Effector memory CD4-positive, alpha-beta T cell (primary cell): Measurements from ENCODE around the gene KCTD15.

Source experiments
- DNase-seq, 3 donors: peaks; one replicate each; pipeline ENCODE4 v3.0.0-alpha.2; 2020
- H3K27ac ChIP-seq: 2 replicates; pipeline ENCODE4 v1.7.0; 2013; ENCODE audit warnings: mild to moderate bottlenecking, low read length, moderate library complexity; ENCODE audit not compliant: insufficient read depth, poor library complexity, severe bottlenecking
- H3K27me3 ChIP-seq: replicated peaks from 2 replicates; pipeline ENCODE4 v1.7.0; 2013; ENCODE audit warnings: mild to moderate bottlenecking, low read length; ENCODE audit not compliant: insufficient read depth, control insufficient read depth, poor library complexity, severe bottlenecking
- H3K36me3 ChIP-seq: 2 replicates; pipeline ENCODE4 v1.7.0; 2013; ENCODE audit warnings: mild to moderate bottlenecking, low read length, moderate library complexity; ENCODE audit not compliant: control insufficient read depth, insufficient read depth
- H3K4me1 ChIP-seq: 2 replicates; pipeline ENCODE4 v1.7.0; 2013; ENCODE audit warnings: low read length, mild to moderate bottlenecking; ENCODE audit not compliant: control insufficient read depth, insufficient read depth, poor library complexity, severe bottlenecking
- H3K4me3 ChIP-seq: 2 replicates; pipeline ENCODE4 v1.7.0; 2013; ENCODE audit warnings: low read length, low read depth, mild to moderate bottlenecking; ENCODE audit not compliant: insufficient read depth, poor library complexity, severe bottlenecking
- H3K9me3 ChIP-seq: 2 replicates; pipeline ENCODE4 v1.7.0; 2013; ENCODE audit warnings: mild to moderate bottlenecking, low read length, moderate library complexity; ENCODE audit not compliant: control insufficient read depth

Gene KCTD15

GRCh38 chr19:33821871-33822270 lies 25.2 kb downstream of the KCTD15 start:
- DNase-seq = no peak
- H3K27ac ChIP-seq = no peak overlapping the region

GRCh38 chr19:33823341-33823740 lies 26.7 kb downstream of the KCTD15 start:
- Histone ChIP-seq H3K27me3 (no peaks in the 10 kb centered on the region), H3K36me3 (no peaks in the 10 kb centered on the region), H3K4me3 (no peak overlapping the region), H3K9me3 (no peaks in the 10 kb centered on the region), H3K27ac (no peak overlapping the region), H3K4me1 (peaks cover 20% of the 10 kb centered on the region)
- DNase-seq = no peak

More at GRCh38 chr19:33821871-33822270, 25.2 kb downstream of the KCTD15 start:
- H3K4me1 ChIP-seq = peaks cover 20% of the 10 kb centered on the region
- H3K36me3 ChIP-seq = no peaks in the 10 kb centered on the region
- H3K4me3 ChIP-seq = no peak overlapping the region
- no peaks in the 10 kb centered on the region for H3K9me3 ChIP-seq
- no peaks in the 10 kb centered on the region for H3K27me3 ChIP-seq

GRCh38 chr19:33825556-33825955 lies 28.9 kb downstream of the KCTD15 start:
- Histone ChIP-seq H3K27me3 (no peaks in the 10 kb centered on the region), H3K36me3 (no peaks in the 10 kb centered on the region), H3K4me1 (peaks cover 7% of the 10 kb centered on the region), H3K4me3 (no peak overlapping the region), H3K27ac (no peak overlapping the region), H3K9me3 (no peaks in the 10 kb centered on the region)
- no peak for DNase-seq

GRCh38 chr19:33826521-33826920 lies 29.9 kb downstream of the KCTD15 start:
- H3K4me1 ChIP-seq = no peaks in the 10 kb centered on the region

GRCh38 chr19:33828266-33829075 lies 31.8 kb downstream of the KCTD15 start:
- no peaks in the 10 kb centered on the region for H3K27me3 ChIP-seq
- no peak overlapping the region for H3K27ac ChIP-seq
- DNase-seq = no peak
- no peaks in the 10 kb centered on the region for H3K36me3 ChIP-seq
- H3K4me1 ChIP-seq = no peaks in the 10 kb centered on the region
- H3K9me3 ChIP-seq = no peaks in the 10 kb centered on the region
- H3K4me3 ChIP-seq = no peak overlapping the region

More at GRCh38 chr19:33826521-33826920, 29.9 kb downstream of the KCTD15 start:
- Histone ChIP-seq H3K27ac (no peak overlapping the region), H3K9me3 (no peaks in the 10 kb centered on the region), H3K36me3 (no peaks in the 10 kb centered on the region), H3K27me3 (no peaks in the 10 kb centered on the region), H3K4me3 (no peak overlapping the region)
- DNase-seq = no peak

- no peak overlapping the region for H3K27ac ChIP-seq
- H3K4me3 ChIP-seq = no peak overlapping the region
- H3K27me3 ChIP-seq = no peaks in the 10 kb centered on the region
- DNase-seq = no peak
- H3K4me1 ChIP-seq = no peaks in the 10 kb centered on the region
- H3K36me3 ChIP-seq = no peaks in the 10 kb centered on the region
- H3K9me3 ChIP-seq = no peaks in the 10 kb centered on the region
Measured at GRCh38 chr19:33830264-33830663, 33.6 kb downstream of the KCTD15 start.

- H3K27ac ChIP-seq = no peak overlapping the region
- DNase-seq = no peak
- no peaks in the 10 kb centered on the region for H3K27me3 ChIP-seq
- H3K4me1 ChIP-seq = no peaks in the 10 kb centered on the region
- H3K4me3 ChIP-seq = no peak overlapping the region
- no peaks in the 10 kb centered on the region for H3K36me3 ChIP-seq
- H3K9me3 ChIP-seq = no peaks in the 10 kb centered on the region
Measured at GRCh38 chr19:33831825-33832224, 35.2 kb downstream of the KCTD15 start.

GRCh38 chr19:33832633-33833032 lies 36.0 kb downstream of the KCTD15 start:
- Histone ChIP-seq H3K27ac (no peak overlapping the region), H3K27me3 (no peaks in the 10 kb centered on the region), H3K4me3 (no peak overlapping the region), H3K36me3 (no peaks in the 10 kb centered on the region), H3K9me3 (no peaks in the 10 kb centered on the region), H3K4me1 (no peaks in the 10 kb centered on the region)
- no peak for DNase-seq

GRCh38 chr19:33840382-33840781 lies 43.7 kb downstream of the KCTD15 start:
- Histone ChIP-seq H3K4me1 (no peaks in the 10 kb centered on the region), H3K36me3 (no peaks in the 10 kb centered on the region), H3K27me3 (no peaks in the 10 kb centered on the region), H3K9me3 (no peaks in the 10 kb centered on the region), H3K4me3 (no peak overlapping the region), H3K27ac (no peak overlapping the region)
- no peak for DNase-seq

- Histone ChIP-seq H3K27ac (no peak overlapping the region), H3K4me3 (no peak overlapping the region), H3K4me1 (no peaks in the 10 kb centered on the region), H3K36me3 (no peaks in the 10 kb centered on the region), H3K9me3 (no peaks in the 10 kb centered on the region), H3K27me3 (no peaks in the 10 kb centered on the region)
- DNase-seq = no peak
Measured at GRCh38 chr19:33840783-33841182, 44.1 kb downstream of the KCTD15 start.
